GM19099 (cell line): ENCODE measurements around the gene TMEM147.

Experiments
- POLR2A ChIP-seq: IDR thresholded peaks from 3 replicates; pipeline ENCODE4 v1.6.1; 2011; ENCODE audit warnings: low read depth; ENCODE audit not compliant: insufficient read length; ENCODE audit errors: extremely low read depth

The TMEM147 gene

GRCh38 chr19:35512831-35513627, 32.4 kb upstream of the TMEM147 start:
- TF ChIP-seq POLR2A, result no peak

GRCh38 chr19:35513628-35514281, 31.7 kb upstream of the TMEM147 start, which contains the start of gene DMKN:
TSS of gene DMKN (minus strand) at chr19:35513649. CDS start at chr19:35513475, 174 bp downstream.
- TF ChIP-seq POLR2A, result no peak

GRCh38 chr19:35514282-35514809, 31.1 kb upstream of the TMEM147 start:
- no peak for TF ChIP-seq POLR2A

- TF ChIP-seq POLR2A, result no peak
Measured at GRCh38 chr19:35516310-35516709, 29.1 kb upstream of the TMEM147 start.

- no peak for TF ChIP-seq POLR2A
Measured at GRCh38 chr19:35517342-35517741, 28.1 kb upstream of the TMEM147 start.

GRCh38 chr19:35518313-35518712, 27.1 kb upstream of the TMEM147 start:
- no peak for TF ChIP-seq POLR2A

GRCh38 chr19:35519291-35519690, 26.1 kb upstream of the TMEM147 start:
- TF ChIP-seq POLR2A, result no peak

GRCh38 chr19:35521124-35521743, 24.2 kb upstream of the TMEM147 start:
- TF ChIP-seq POLR2A, result no peak

- TF ChIP-seq POLR2A, result no peak
Measured at GRCh38 chr19:35522745-35523327, 22.6 kb upstream of the TMEM147 start.

- TF ChIP-seq POLR2A, result no peak
Measured at GRCh38 chr19:35524181-35524837, 21.1 kb upstream of the TMEM147 start.

GRCh38 chr19:35525873-35526272, 19.6 kb upstream of the TMEM147 start:
- TF ChIP-seq POLR2A, result no peak

GRCh38 chr19:35528218-35529038, 17.0 kb upstream of the TMEM147 start, which contains the start of gene SBSN:
TSS of gene SBSN (minus strand) at chr19:35528311. CDS start at chr19:35528281, 30 bp downstream.
- TF ChIP-seq POLR2A, result no peak
